ENCODE data around the gene ABHD5. TPM values are rescaled to one million over a fixed set of nuclear protein-coding genes. Genes with fewer than 3 reads are reported as not detected.

Gene ABHD5
- total RNA-seq, 1 donor from 2014 or later, result 8.1 TPM

- no peak for DNase-seq
- H3K9me3 Mint-ChIP-seq (ENCODE audit: unreplicated experiment), result peaks cover 8% of the 10 kb centered on the region
- no peak for TF ChIP-seq CTCF (IDR thresholded peaks at IDR 0.05; ENCODE audit: partially characterized antibody, unreplicated experiment)
Measured at GRCh38 chr3:43684944-43685343, 5.8 kb upstream of the ABHD5 start.

GRCh38 chr3:43685921-43686320 lies 4.8 kb upstream of the ABHD5 start:
- TF ChIP-seq CTCF (IDR thresholded peaks at IDR 0.05; ENCODE audit: partially characterized antibody, unreplicated experiment), result no peak
- H3K4me1 Mint-ChIP-seq (ENCODE audit: low read depth, unreplicated experiment), result peaks cover 2% of the 10 kb centered on the region
- H3K27me3 Mint-ChIP-seq (ENCODE audit: unreplicated experiment), result peaks cover 8% of the 10 kb centered on the region
- H3K27ac Mint-ChIP-seq (ENCODE audit: unreplicated experiment), result no peak overlapping the region
- H3K9me3 Mint-ChIP-seq (ENCODE audit: unreplicated experiment), result peaks cover 7% of the 10 kb centered on the region
- H3K4me3 Mint-ChIP-seq (ENCODE audit: unreplicated experiment), result no peak overlapping the region
- DNase-seq, result no peak
- no peaks in the 10 kb centered on the region for H3K36me3 Mint-ChIP-seq (ENCODE audit: unreplicated experiment)

More at GRCh38 chr3:43684944-43685343, 5.8 kb upstream of the ABHD5 start:
- Mint-ChIP-seq H3K27me3 (ENCODE audit: unreplicated experiment) (peaks cover 8% of the 10 kb centered on the region), H3K4me3 (ENCODE audit: unreplicated experiment) (no peak overlapping the region), H3K27ac (ENCODE audit: unreplicated experiment) (no peak overlapping the region), H3K36me3 (ENCODE audit: unreplicated experiment) (no peaks in the 10 kb centered on the region), H3K4me1 (ENCODE audit: low read depth, unreplicated experiment) (peaks cover 2% of the 10 kb centered on the region)

- Mint-ChIP-seq H3K27me3 (ENCODE audit: unreplicated experiment) (peaks cover 8% of the 10 kb centered on the region), H3K9me3 (ENCODE audit: unreplicated experiment) (peaks cover 7% of the 10 kb centered on the region), H3K4me3 (ENCODE audit: unreplicated experiment) (no peak overlapping the region), H3K4me1 (ENCODE audit: low read depth, unreplicated experiment) (peaks cover 2% of the 10 kb centered on the region), H3K36me3 (ENCODE audit: unreplicated experiment) (no peaks in the 10 kb centered on the region), H3K27ac (ENCODE audit: unreplicated experiment) (no peak overlapping the region)
- no peak for TF ChIP-seq CTCF (IDR thresholded peaks at IDR 0.05; ENCODE audit: partially characterized antibody, unreplicated experiment)
- DNase-seq, result no peak
Measured at GRCh38 chr3:43686333-43686699, 4.4 kb upstream of the ABHD5 start.

GRCh38 chr3:43686700-43687498 lies 3.8 kb upstream of the ABHD5 start:
- TF ChIP-seq CTCF (IDR thresholded peaks at IDR 0.05; ENCODE audit: partially characterized antibody, unreplicated experiment), result no peak
- no peak for DNase-seq
- Mint-ChIP-seq H3K27ac (ENCODE audit: unreplicated experiment) (no peak overlapping the region), H3K27me3 (ENCODE audit: unreplicated experiment) (peaks cover 10% of the 10 kb centered on the region), H3K4me1 (ENCODE audit: low read depth, unreplicated experiment) (peaks cover 5% of the 10 kb centered on the region), H3K36me3 (ENCODE audit: unreplicated experiment) (no peaks in the 10 kb centered on the region), H3K4me3 (ENCODE audit: unreplicated experiment) (no peak overlapping the region), H3K9me3 (ENCODE audit: unreplicated experiment) (peaks cover 5% of the 10 kb centered on the region)

- no peak overlapping the region for H3K27ac Mint-ChIP-seq (ENCODE audit: unreplicated experiment)
Measured at GRCh38 chr3:43687499-43687811, 3.3 kb upstream of the ABHD5 start.

More at GRCh38 chr3:43687499-43687811, 3.3 kb upstream of the ABHD5 start:
- H3K36me3 Mint-ChIP-seq (ENCODE audit: unreplicated experiment), result no peaks in the 10 kb centered on the region
- peaks cover 5% of the 10 kb centered on the region for H3K4me1 Mint-ChIP-seq (ENCODE audit: low read depth, unreplicated experiment)
- H3K4me3 Mint-ChIP-seq (ENCODE audit: unreplicated experiment), result no peak overlapping the region
- H3K27me3 Mint-ChIP-seq (ENCODE audit: unreplicated experiment), result peaks cover 10% of the 10 kb centered on the region
- no peak for TF ChIP-seq CTCF (IDR thresholded peaks at IDR 0.05; ENCODE audit: partially characterized antibody, unreplicated experiment)
- H3K9me3 Mint-ChIP-seq (ENCODE audit: unreplicated experiment), result peaks cover 5% of the 10 kb centered on the region
- DNase-seq, result no peak

Measured in glutamatergic neuron (in vitro differentiated cells).